Esophagus squamous epithelium (tissue), 4 donors: Measurements from ENCODE around the gene ITSN1.

ENCODE experiments used
- POLR2A ChIP-seq, 4 donors: fragments of 450-650 bp; IDR thresholded peaks; one replicate each; pipeline ENCODE4 v1.6.1; 2017; ENCODE audit warnings: antibody characterized with exemption in 4 of 4, mild to moderate bottlenecking in 4 of 4, moderate library complexity in 3 of 4
- TF ChIP-seq, protein P1 (sequence below), 6 experiments: fragments of 450-650 bp in 4 of 6; fragments of 200-600 bp in 2 of 6; sonication (generic) in 2 of 6; IDR thresholded peaks; one replicate each; pipeline ENCODE4 v1.5.1; 2016 to 2019; ENCODE audit warnings: antibody characterized with exemption in 6 of 6, mild to moderate bottlenecking in 4 of 6, moderate library complexity in 4 of 6

DNA sequence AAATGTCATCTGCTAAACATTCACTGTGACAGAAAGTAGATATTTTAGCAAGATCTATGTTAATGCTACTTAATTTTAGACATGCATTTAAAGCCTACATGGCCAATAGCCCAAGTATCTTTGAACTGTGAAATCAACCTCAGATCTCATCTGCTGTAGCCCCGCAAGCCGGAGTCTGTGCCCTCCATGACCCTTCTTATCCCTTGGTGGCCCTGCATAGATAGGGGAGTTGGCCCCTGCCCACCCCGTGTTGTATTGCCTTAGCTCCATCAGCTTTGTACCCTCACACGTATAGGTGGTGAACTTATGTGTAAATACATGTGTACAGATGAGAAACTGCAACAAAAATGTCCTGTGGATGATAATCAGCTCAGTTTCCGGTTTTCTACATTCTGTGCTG is 254.8 kb downstream of the ITSN1 start:
- TF ChIP-seq POLR2A (IDR thresholded peaks at IDR 0.05), result no peak
- TF ChIP-seq, protein P1, sequence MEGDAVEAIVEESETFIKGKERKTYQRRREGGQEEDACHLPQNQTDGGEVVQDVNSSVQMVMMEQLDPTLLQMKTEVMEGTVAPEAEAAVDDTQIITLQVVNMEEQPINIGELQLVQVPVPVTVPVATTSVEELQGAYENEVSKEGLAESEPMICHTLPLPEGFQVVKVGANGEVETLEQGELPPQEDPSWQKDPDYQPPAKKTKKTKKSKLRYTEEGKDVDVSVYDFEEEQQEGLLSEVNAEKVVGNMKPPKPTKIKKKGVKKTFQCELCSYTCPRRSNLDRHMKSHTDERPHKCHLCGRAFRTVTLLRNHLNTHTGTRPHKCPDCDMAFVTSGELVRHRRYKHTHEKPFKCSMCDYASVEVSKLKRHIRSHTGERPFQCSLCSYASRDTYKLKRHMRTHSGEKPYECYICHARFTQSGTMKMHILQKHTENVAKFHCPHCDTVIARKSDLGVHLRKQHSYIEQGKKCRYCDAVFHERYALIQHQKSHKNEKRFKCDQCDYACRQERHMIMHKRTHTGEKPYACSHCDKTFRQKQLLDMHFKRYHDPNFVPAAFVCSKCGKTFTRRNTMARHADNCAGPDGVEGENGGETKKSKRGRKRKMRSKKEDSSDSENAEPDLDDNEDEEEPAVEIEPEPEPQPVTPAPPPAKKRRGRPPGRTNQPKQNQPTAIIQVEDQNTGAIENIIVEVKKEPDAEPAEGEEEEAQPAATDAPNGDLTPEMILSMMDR (IDR thresholded peaks at IDR 0.05), result no peak
